ENCODE results near the gene ADORA2A. TPM values are rescaled to one million over a fixed set of nuclear protein-coding genes. Genes with fewer than 3 reads are reported as not detected.

The ADORA2A gene
- total RNA-seq, 2 experiments from 2014 or later = 15.5 to 16.4 TPM

- H3K27ac ChIP-seq (ENCODE audit: low read depth in 1 of 2, low read length in 2 of 2) = no peak overlapping the region
- ATAC-seq (ENCODE audit: poor library complexity) (no peak), DNase-seq (no peak)
- no peaks in the 10 kb centered on the region for H3K27me3 Mint-ChIP-seq
- no peak overlapping the region for H3K27ac Mint-ChIP-seq
- H3K9me3 Mint-ChIP-seq = no peaks in the 10 kb centered on the region
- H3K36me3 ChIP-seq (ENCODE audit: insufficient read depth, low read length) = peaks cover 3% of the 10 kb centered on the region
- peaks cover 16% of the 10 kb centered on the region for H3K4me1 Mint-ChIP-seq (ENCODE audit: low read depth)
- H3K27me3 ChIP-seq (ENCODE audit: control insufficient read depth in 1 of 2, insufficient read depth in 2 of 2, low read length in 2 of 2) = no peaks in the 10 kb centered on the region
- ChIA-PET POLR2A (no interaction called here), CTCF (no interaction called here)
- H3K4me3 Mint-ChIP-seq = no peak overlapping the region
- no peak for TF ChIP-seq CTCF (IDR thresholded peaks at IDR 0.05)
- H3K4me1 ChIP-seq (ENCODE audit: insufficient read depth, low read length) = no peaks in the 10 kb centered on the region
- H3K4me3 ChIP-seq (ENCODE audit: low read length) = no peak overlapping the region
- intact Hi-C loops (cut with DNase I, micrococcal nuclease) = no loop called here
- H3K9me3 ChIP-seq (ENCODE audit: control insufficient read depth in 1 of 2, insufficient read depth in 1 of 2, low read length in 2 of 2) = no peaks in the 10 kb centered on the region
- peaks cover 22% of the 10 kb centered on the region for H3K36me3 Mint-ChIP-seq (ENCODE audit: low read depth)
Measured at GRCh38 chr22:24386937-24387471, 40.4 kb upstream of the ADORA2A start.

GRCh38 chr22:24389680-24390079 lies 37.7 kb upstream of the ADORA2A start:
- no peak overlapping the region for H3K27ac ChIP-seq (ENCODE audit: low read depth in 1 of 2, low read length in 2 of 2)
- H3K27me3 ChIP-seq (ENCODE audit: control insufficient read depth in 1 of 2, insufficient read depth in 2 of 2, low read length in 2 of 2) = no peaks in the 10 kb centered on the region
- ChIA-PET CTCF (no interaction called here), POLR2A (no interaction called here)
- H3K4me3 Mint-ChIP-seq = no peak overlapping the region
- no peaks in the 10 kb centered on the region for H3K27me3 Mint-ChIP-seq
- DNase-seq (no peak), ATAC-seq (ENCODE audit: poor library complexity) (no peak)
- H3K4me1 Mint-ChIP-seq (ENCODE audit: low read depth) = peaks cover 28% of the 10 kb centered on the region
- intact Hi-C loops (cut with DNase I, micrococcal nuclease) = no loop called here
- no peak for TF ChIP-seq CTCF (IDR thresholded peaks at IDR 0.05)
- peaks cover 5% of the 10 kb centered on the region for H3K36me3 ChIP-seq (ENCODE audit: insufficient read depth, low read length)
- H3K9me3 ChIP-seq (ENCODE audit: control insufficient read depth in 1 of 2, insufficient read depth in 1 of 2, low read length in 2 of 2) = no peaks in the 10 kb centered on the region
- peaks cover 46% of the 10 kb centered on the region for H3K36me3 Mint-ChIP-seq (ENCODE audit: low read depth)
- H3K4me3 ChIP-seq (ENCODE audit: low read length) = no peak overlapping the region
- no peak overlapping the region for H3K27ac Mint-ChIP-seq
- no peaks in the 10 kb centered on the region for H3K4me1 ChIP-seq (ENCODE audit: insufficient read depth, low read length)
- H3K9me3 Mint-ChIP-seq = no peaks in the 10 kb centered on the region

GRCh38 chr22:24390156-24390555 lies 37.2 kb upstream of the ADORA2A start:
- Mint-ChIP-seq H3K36me3 (ENCODE audit: low read depth) (peaks cover 50% of the 10 kb centered on the region), H3K4me3 (no peak overlapping the region), H3K27ac (no peak overlapping the region), H3K27me3 (no peaks in the 10 kb centered on the region), H3K9me3 (no peaks in the 10 kb centered on the region), H3K4me1 (ENCODE audit: low read depth) (peaks cover 28% of the 10 kb centered on the region)
- ChIA-PET POLR2A (no interaction called here), CTCF (interaction anchor here (0.6 kb wide), 1 partner anchor 50 kb away, joined by 3 read pairs; no protein-coding TSS in a partner anchor)
- Histone ChIP-seq H3K4me1 (ENCODE audit: insufficient read depth, low read length) (no peaks in the 10 kb centered on the region), H3K36me3 (ENCODE audit: insufficient read depth, low read length) (peaks cover 5% of the 10 kb centered on the region), H3K9me3 (ENCODE audit: control insufficient read depth in 1 of 2, insufficient read depth in 1 of 2, low read length in 2 of 2) (no peaks in the 10 kb centered on the region), H3K4me3 (ENCODE audit: low read length) (no peak overlapping the region), H3K27me3 (ENCODE audit: control insufficient read depth in 1 of 2, insufficient read depth in 2 of 2, low read length in 2 of 2) (no peaks in the 10 kb centered on the region), H3K27ac (ENCODE audit: low read depth in 1 of 2, low read length in 2 of 2) (no peak overlapping the region)
- intact Hi-C loops (cut with DNase I, micrococcal nuclease) = no loop called here
- TF ChIP-seq CTCF (IDR thresholded peaks at IDR 0.05) = no peak
- ATAC-seq (ENCODE audit: poor library complexity) (no peak), DNase-seq (no peak)

Measured in CD4-positive, alpha-beta T cell (primary cell).